Measurements from ENCODE around the gene FBN1.

Gene FBN1

GRCh38 chr15:48462688-48463087 is 182.8 kb downstream of the FBN1 start:
- no peak for DNase-seq

- no peak for DNase-seq
Measured at GRCh38 chr15:48459571-48460442, 185.7 kb downstream of the FBN1 start.

DNA sequence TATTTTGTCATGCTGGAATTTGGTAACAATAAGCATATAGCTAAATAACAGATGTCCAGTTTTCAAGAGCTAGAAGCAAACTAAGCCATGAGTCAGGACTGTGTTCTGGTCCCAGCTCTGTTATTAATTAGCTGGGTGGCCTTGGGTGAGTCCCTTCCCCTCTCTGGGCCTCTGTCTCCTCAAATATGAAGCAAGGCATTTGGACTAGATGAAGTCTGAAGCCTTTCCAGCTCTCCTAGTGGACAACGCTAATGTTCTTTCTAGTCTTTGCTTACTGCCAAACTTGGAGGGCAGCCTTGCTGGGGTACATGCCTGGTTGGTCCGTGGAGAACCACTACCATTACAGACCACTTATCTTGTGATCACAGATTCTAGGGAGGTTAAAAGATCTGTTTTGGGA is 186.6 kb downstream of the FBN1 start:
- no peak for DNase-seq

DNA sequence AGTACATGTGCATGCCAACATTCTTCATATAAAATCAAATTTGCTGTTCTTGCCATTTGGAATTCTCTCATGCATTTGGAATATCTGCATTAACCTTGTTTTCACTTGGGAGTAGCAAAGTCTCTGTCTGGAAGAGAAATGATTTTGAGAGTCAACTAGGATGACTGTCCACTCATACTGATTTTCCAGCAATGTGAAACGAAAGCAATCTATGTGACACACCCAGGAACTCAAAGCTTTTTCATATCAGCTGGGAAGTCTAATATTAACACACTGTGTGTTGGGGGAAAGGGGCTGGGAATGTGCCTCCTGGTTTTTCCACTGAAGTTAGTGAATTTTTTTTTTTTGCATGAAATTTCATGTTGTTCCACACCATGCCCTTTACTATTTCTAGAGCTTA is 189.4 kb downstream of the FBN1 start:
- DNase-seq = no peak

GRCh38 chr15:48451736-48452135 is 193.8 kb downstream of the FBN1 start:
- DNase-seq = no peak

DNA sequence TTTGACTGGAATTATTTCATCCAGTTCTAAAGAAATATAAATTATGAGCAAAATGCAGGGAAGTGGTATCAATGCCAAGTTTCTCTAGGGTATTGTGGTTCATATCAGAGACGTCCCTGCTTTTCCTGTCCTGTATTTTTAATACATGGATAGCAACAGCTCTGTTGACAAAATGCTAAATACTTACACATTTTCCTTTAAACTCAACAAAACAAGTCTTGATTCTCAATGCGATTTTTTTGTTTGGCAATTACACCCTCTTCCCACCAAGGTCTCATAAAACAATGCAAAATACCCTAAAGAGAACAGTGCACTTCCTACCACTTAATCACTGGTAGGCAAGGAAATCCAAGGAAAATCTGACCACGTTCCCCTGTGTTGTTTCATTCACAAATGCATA is 194.3 kb downstream of the FBN1 start:
- DNase-seq = no peak

- no peak for DNase-seq
Measured at GRCh38 chr15:48449734-48450133, 195.8 kb downstream of the FBN1 start.

DNA sequence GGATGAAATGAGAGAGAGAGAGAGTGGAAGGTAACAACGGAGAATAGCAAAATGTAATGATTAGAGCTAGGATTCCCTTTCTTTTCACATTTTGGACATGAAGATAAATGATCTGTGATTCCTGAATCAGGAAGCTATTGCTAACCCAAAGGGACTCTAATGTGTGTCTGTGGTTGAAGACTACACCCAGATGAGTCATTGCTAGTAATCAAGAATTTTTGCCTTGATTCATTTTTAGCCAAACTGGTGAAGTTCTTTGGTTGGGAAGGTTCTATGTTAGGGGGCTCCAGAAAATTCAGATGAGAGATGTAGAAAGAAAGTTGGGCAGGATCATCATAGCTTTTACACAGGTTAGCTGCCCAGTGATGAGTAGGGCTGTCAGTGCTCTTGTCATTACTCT is 197.9 kb downstream of the FBN1 start:
- DNase-seq = no peak

- no peak for DNase-seq
Measured at GRCh38 chr15:48447058-48447457, 198.5 kb downstream of the FBN1 start.

DNA sequence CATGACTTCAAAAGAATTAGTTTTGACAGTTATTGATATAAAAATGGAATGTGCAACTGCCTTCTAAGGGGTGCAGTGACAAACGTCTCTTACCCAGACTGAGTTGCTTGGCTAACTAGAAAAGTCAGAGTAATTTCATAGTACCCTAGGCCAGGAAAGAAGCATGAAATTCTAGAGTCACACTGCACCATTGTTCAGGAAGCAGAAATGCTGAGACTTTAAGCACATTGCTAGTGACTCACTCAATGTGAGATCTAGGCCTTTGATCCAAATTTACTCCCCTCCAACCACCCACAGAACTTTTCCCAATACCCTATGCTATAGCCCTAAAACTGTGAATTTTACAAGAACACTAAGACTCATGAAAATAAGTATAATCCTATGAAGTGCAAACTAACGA is 203.5 kb downstream of the FBN1 start:
- DNase-seq = no peak

DNA sequence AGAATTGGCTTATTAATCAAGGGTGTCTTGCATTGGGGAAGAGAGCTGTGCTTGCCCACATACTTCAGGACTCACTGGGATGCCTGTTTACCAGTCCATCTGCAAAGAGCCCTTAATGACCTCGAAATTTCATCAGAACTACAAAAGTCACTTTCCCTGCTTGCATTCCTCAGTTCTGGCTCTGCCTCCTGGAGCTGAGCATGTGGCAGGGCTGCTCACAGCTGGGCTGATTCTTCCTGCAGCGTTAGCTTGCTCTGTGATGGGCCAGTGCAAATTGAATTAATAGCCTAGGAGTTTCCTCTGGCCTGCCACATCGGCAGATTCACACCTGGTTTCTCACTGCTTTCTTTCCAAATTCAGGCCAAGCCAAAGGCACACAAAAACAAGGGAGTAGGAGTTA is 205.4 kb downstream of the FBN1 start:
- no peak for DNase-seq

DNA sequence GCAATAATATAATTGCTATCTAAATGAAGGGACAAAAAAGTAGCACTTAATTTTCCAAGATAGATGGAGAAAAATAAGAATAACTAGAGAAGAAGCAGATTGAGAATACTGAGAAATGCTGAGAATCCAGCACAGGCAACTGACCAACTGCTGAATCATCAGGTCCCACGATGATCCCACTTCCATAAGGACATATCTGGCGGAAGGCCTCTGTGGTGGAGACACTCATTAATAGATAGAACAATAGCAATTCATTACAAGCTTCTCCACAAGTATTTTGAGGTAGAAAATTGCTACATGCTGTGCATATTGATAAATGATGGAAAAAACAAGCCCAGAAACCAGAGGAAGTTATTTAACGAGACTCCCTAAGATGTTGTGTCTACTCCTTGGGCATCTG is 208.3 kb downstream of the FBN1 start:
- DNase-seq = no peak

DNA sequence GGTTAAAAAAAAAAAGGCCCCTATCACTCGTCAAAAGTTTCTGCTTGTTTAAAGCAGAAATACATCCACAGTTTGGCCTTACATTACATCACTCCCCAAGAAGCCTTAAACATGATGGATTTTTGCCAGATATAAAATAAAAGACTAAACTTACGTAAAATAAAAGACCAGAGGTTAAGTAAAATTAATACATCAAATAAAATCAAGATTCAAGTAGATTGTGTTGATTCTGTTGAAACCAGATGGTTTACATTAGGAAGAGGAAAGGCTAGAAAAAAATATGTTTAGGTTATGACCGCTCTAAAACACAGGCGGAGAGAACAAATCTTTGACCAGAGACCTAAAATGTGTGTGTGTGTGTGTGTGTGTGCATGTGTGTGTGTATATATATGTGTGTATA is 210.2 kb downstream of the FBN1 start:
- DNase-seq = no peak

DNA sequence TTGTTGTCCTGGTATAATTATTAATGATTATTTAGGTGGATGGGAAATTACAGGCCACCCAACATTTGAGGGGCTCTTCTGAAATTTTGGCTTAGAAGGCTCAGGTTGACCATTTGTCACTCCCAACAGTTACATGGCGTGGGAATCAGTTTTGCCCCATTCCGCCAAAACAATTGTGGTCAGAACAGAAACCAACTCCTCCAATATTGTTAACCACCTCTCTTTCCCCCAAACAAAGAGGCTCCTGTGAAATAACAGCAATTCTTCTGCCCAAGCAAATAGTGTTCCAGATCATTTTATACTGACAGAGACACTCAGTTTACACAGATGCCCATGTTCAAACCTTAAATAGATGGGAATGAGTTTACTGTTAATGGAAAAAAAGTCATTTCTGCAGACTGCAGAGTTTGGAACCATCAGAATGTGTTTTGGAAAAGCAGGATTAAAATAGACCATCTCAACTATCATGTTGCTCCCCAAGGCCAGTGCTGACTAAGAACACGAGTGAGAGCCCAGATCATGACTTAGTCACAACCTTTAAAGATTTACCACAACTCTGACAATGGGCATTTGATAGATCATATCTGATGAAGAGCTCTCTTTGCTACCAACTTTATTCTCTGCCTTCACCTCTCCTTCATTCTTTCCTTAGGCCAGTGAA is 212.2 kb downstream of the FBN1 start:
- DNase-seq = no peak

DNA sequence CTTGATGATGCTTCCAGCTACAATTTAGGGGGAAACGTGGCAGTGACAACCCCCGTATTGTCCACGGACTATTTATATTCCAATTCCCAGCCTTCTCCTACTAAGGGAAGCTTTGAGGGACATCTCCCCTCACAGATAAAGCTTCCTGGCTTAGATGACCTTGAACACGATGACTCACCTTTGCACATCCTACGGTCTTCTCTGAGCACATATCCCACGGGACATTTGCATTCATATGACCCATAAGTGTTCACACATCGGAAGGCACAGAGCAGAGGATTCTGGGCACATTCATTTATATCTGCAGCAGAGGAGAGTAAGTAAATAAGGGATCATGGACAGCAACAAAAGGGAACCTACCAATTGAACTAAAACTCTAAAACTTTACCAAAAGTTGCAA is 212.8 kb downstream of the FBN1 start:
- no peak for DNase-seq

DNA sequence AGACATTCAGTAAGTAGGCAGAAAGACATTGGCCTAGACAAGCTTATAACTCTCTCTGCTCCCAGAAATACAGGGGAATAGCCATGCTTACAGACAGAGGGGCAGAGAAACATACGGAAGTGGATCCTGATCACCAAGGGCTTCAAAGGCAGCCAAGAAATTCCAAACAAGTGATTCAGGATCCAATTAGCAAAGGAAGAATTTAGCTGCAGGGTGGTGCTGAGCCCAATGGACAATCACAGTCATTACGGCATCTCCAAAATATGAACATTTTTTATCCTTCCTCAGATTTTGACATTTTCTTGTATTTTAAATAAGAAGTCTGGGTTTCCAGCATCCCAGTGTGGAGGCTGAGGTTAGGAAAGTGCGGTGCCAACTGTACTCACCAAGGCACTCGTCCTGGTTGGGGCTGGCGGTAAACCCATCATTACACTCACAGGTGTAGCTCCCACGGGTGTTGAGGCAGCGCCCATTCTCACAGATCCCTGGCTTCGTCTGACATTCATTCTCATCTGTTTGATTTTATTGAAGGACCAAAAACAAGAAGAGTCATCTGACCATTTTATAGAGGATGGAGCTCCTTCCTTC is 217.5 kb downstream of the FBN1 start:
- no peak for DNase-seq

DNA sequence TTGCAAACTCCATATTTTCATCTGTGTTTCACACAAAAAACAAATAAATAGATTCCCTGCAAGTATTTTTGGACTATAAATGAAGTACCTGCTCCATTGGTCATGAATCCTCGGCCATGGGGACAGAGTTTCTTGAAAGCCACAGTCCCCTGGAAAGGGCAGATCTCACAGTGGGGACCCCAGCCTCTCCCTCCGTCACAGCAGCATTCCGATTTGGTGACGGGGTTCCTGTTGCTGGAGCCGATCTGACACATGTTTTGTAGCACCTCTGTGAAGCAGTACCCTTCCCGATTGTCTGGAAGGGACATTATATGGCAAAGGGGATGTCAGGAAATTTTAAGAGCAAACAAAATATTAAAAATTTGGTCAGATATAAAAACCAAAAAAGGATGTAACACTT is 218.0 kb downstream of the FBN1 start:
- no peak for DNase-seq

- no peak for DNase-seq
Measured at GRCh38 chr15:48426941-48427340, 218.6 kb downstream of the FBN1 start.

- DNase-seq = no peak
Measured at GRCh38 chr15:48426044-48426443, 219.5 kb downstream of the FBN1 start.

- no peak for DNase-seq
Measured at GRCh38 chr15:48425051-48425450, 220.5 kb downstream of the FBN1 start.

GRCh38 chr15:48423896-48424475 is 221.5 kb downstream of the FBN1 start:
- no peak for DNase-seq

GRCh38 chr15:48423342-48423741 is 222.2 kb downstream of the FBN1 start:
- DNase-seq = no peak

- no peak for DNase-seq
Measured at GRCh38 chr15:48422401-48422800, 223.1 kb downstream of the FBN1 start.

GRCh38 chr15:48421362-48421761 is 224.1 kb downstream of the FBN1 start:
- DNase-seq = no peak
